Stomach (tissue), 4 donors: ENCODE data around the gene CES3.

Experiments used
- POLR2A ChIP-seq, 4 donors: fragments of 450-650 bp; IDR thresholded peaks; one replicate each; pipeline ENCODE4 v1.6.1; 2016; ENCODE audit warnings: antibody characterized with exemption in 4 of 4, control low read depth in 2 of 4, mild to moderate bottlenecking in 1 of 4, moderate library complexity in 1 of 4
- POLR2AphosphoS5 ChIP-seq, 3 donors: sonication (generic); formaldehyde crosslinking; IDR thresholded peaks; one replicate each; pipeline ENCODE4 v1.6.1; 2016; ENCODE audit warnings: antibody characterized with exemption in 3 of 3
- TF ChIP-seq, protein P1 (sequence below), 7 experiments: fragments of 450-650 bp in 4 of 7; fragments of 200-600 bp in 3 of 7; sonication (generic) in 3 of 7; IDR thresholded peaks; one replicate each; pipeline ENCODE4 v1.5.1; 2016 to 2019; ENCODE audit warnings: antibody characterized with exemption in 7 of 7, control low read depth in 2 of 7, mild to moderate bottlenecking in 1 of 7

DNA sequence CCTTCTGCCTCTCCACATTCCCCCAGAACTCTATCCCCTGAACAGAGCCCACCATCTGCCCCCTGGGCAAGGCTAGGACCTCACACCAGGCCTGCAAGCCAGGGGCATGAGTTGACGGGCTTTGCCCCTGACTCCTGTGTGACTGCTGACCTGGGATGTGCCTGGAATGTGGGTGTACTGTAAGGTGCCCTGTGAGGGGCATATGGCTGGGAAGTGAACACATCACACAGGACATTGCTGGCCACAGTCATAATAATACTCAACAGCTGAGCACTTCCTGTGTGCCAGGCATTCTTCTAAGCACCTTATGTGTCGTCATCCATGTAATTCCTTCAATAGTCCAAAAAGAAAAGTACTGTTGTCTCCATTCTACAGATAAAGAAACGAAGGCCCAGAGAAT, 40.7 kb downstream of the CES3 start:
- TF ChIP-seq POLR2A (IDR thresholded peaks at IDR 0.05) (no peak), POLR2AphosphoS5 (IDR thresholded peaks at IDR 0.05) (no peak)
- TF ChIP-seq, protein P1, sequence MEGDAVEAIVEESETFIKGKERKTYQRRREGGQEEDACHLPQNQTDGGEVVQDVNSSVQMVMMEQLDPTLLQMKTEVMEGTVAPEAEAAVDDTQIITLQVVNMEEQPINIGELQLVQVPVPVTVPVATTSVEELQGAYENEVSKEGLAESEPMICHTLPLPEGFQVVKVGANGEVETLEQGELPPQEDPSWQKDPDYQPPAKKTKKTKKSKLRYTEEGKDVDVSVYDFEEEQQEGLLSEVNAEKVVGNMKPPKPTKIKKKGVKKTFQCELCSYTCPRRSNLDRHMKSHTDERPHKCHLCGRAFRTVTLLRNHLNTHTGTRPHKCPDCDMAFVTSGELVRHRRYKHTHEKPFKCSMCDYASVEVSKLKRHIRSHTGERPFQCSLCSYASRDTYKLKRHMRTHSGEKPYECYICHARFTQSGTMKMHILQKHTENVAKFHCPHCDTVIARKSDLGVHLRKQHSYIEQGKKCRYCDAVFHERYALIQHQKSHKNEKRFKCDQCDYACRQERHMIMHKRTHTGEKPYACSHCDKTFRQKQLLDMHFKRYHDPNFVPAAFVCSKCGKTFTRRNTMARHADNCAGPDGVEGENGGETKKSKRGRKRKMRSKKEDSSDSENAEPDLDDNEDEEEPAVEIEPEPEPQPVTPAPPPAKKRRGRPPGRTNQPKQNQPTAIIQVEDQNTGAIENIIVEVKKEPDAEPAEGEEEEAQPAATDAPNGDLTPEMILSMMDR (IDR thresholded peaks at IDR 0.05), result no peak
